WTC11 (cell line): ENCODE data around the gene EAF2. TPM values are rescaled to one million over a fixed set of nuclear protein-coding genes. Genes with fewer than 3 reads are reported as not detected.

ENCODE experiments used
- ATAC-seq: fragments of 200-7000 bp; cut with Tn5 transposase; 2 replicates; pipeline ENCODE4 v1.10.0; 2021; ENCODE audit warnings: mild to moderate bottlenecking, moderate library complexity
- CTCF ChIA-PET: fragments of 300-600 bp; sonication (Branson Sonifier 250); formaldehyde crosslinking; loops from one replicate; lab custom pipeline; 2021; ENCODE audit warnings: antibody characterized with exemption; lab: Charles Lee
- POLR2A ChIA-PET: fragments of 350-600 bp; sonication (Branson Sonifier 250); formaldehyde crosslinking; loops from one replicate; lab custom pipeline; 2021; ENCODE audit warnings: antibody characterized with exemption; lab: Charles Lee
- DNase-seq: peaks from one replicate; pipeline ENCODE4 v3.0.0; 2021; ENCODE audit warnings: low spot score
- H3K27ac Mint-ChIP-seq: 2 replicates; pipeline ENCODE4 v1.8.0; 2021; ENCODE audit warnings: mixed read lengths
- H3K27me3 Mint-ChIP-seq: 2 replicates; pipeline ENCODE4 v1.8.0; 2021; ENCODE audit warnings: low read depth, mild to moderate bottlenecking, moderate library complexity, mixed read lengths
- H3K36me3 Mint-ChIP-seq: 2 replicates; pipeline ENCODE4 v1.8.0; 2021; ENCODE audit warnings: mixed read lengths
- H3K4me1 Mint-ChIP-seq: 2 replicates; pipeline ENCODE4 v1.8.0; 2022; ENCODE audit warnings: mixed read lengths
- H3K4me3 Mint-ChIP-seq: 2 replicates; pipeline ENCODE4 v1.8.0; 2021; ENCODE audit warnings: mild to moderate bottlenecking, moderate library complexity, mixed read lengths
- H3K9me3 Mint-ChIP-seq: 2 replicates; pipeline ENCODE4 v1.8.0; 2021; ENCODE audit warnings: mixed read lengths
- AFF4 ChIP-seq: sonication (generic); formaldehyde crosslinking; IDR thresholded peaks from 2 replicates; pipeline ENCODE4 v1.8.1; 2023; ENCODE audit warnings: mild to moderate bottlenecking, missing genetic modification reagents, borderline replicate concordance
- ARID4B ChIP-seq: sonication (generic); formaldehyde crosslinking; IDR thresholded peaks from 2 replicates; pipeline ENCODE4 v1.8.0; 2023; ENCODE audit warnings: missing genetic modification reagents, mild to moderate bottlenecking, borderline replicate concordance
- ELF4 ChIP-seq: sonication (generic); formaldehyde crosslinking; IDR thresholded peaks from 2 replicates; pipeline ENCODE4 v1.8.1; 2022; ENCODE audit warnings: low read depth, mild to moderate bottlenecking, moderate library complexity, missing genetic modification reagents
- ERG ChIP-seq: fragments of 250-450 bp; sonication (Bioruptor Pico); IDR thresholded peaks from 2 replicates; pipeline ENCODE4 v1.8.0; 2021; ENCODE audit warnings: mild to moderate bottlenecking
- FOXJ3 ChIP-seq: sonication (generic); formaldehyde crosslinking; IDR thresholded peaks from 2 replicates; pipeline ENCODE4 v1.9.0; 2021; ENCODE audit warnings: missing genetic modification reagents, mild to moderate bottlenecking, borderline replicate concordance
- FOXK1 ChIP-seq: sonication (generic); formaldehyde crosslinking; IDR thresholded peaks from 2 replicates; pipeline ENCODE4 v1.8.0; 2022; ENCODE audit warnings: mild to moderate bottlenecking, moderate library complexity, missing genetic modification reagents
- GABPB1 ChIP-seq: sonication (generic); formaldehyde crosslinking; IDR thresholded peaks from 2 replicates; pipeline ENCODE4 v1.8.1; 2023; ENCODE audit warnings: mild to moderate bottlenecking, missing genetic modification reagents
- GRHL2 ChIP-seq: fragments of 250-450 bp; sonication (Bioruptor Pico); IDR thresholded peaks from 2 replicates; pipeline ENCODE4 v1.8.0; 2022; ENCODE audit warnings: mild to moderate bottlenecking, moderate library complexity; ENCODE audit not compliant: insufficient replicate concordance, severe bottlenecking
- HMGA2 ChIP-seq: fragments of 250-450 bp; sonication (Bioruptor Pico); IDR thresholded peaks from 2 replicates; pipeline ENCODE4 v1.4.0; 2021; ENCODE audit warnings: mild to moderate bottlenecking, moderate library complexity
- MYBL2 ChIP-seq: sonication (generic); formaldehyde crosslinking; IDR thresholded peaks from 2 replicates; pipeline ENCODE4 v1.8.1; 2023; ENCODE audit warnings: mild to moderate bottlenecking, moderate library complexity, missing genetic modification reagents
- NFATC4 ChIP-seq: fragments of 250-450 bp; sonication (Bioruptor Pico); IDR thresholded peaks from 2 replicates; pipeline ENCODE4 v1.9.0; 2021; ENCODE audit warnings: mild to moderate bottlenecking
- NR2C2 ChIP-seq: sonication (generic); formaldehyde crosslinking; IDR thresholded peaks from 2 replicates; pipeline ENCODE4 v1.8.0; 2022; ENCODE audit warnings: mild to moderate bottlenecking, missing genetic modification reagents
- PRRX2 ChIP-seq: fragments of 250-450 bp; sonication (Bioruptor Pico); IDR thresholded peaks from 2 replicates; pipeline ENCODE4 v1.8.0; 2021; ENCODE audit warnings: mild to moderate bottlenecking
- SMAD4 ChIP-seq: sonication (generic); formaldehyde crosslinking; IDR thresholded peaks from 2 replicates; pipeline ENCODE4 v1.8.0; 2022; ENCODE audit warnings: mild to moderate bottlenecking, missing genetic modification reagents
- STAT6 ChIP-seq: sonication (generic); formaldehyde crosslinking; conservative IDR thresholded peaks from 2 replicates; pipeline ENCODE4 v1.8.1; 2023; ENCODE audit warnings: mild to moderate bottlenecking, low read depth, missing genetic modification reagents, moderate library complexity
- TP53 ChIP-seq: sonication (generic); formaldehyde crosslinking; IDR thresholded peaks from 2 replicates; pipeline ENCODE4 v1.8.1; 2023; ENCODE audit warnings: mild to moderate bottlenecking, missing genetic modification reagents
- ZNF232 ChIP-seq: sonication (generic); formaldehyde crosslinking; IDR thresholded peaks from 2 replicates; pipeline ENCODE4 v1.8.0; 2022; ENCODE audit warnings: mild to moderate bottlenecking, missing genetic modification reagents
- ZNF423 ChIP-seq: fragments of 250-450 bp; sonication (Bioruptor Pico); IDR thresholded peaks from 2 replicates; pipeline ENCODE4 v2.1.2; 2022; ENCODE audit warnings: mild to moderate bottlenecking, moderate library complexity
- total RNA-seq: library from RNA; stranded (reverse); gene quantifications from 3 replicates; pipeline ENCODE4 v1.2.3, GENCODE V29; 2021

Gene EAF2
- total RNA-seq, 1 experiment from 2014 or later, result 5.3 TPM

DNA sequence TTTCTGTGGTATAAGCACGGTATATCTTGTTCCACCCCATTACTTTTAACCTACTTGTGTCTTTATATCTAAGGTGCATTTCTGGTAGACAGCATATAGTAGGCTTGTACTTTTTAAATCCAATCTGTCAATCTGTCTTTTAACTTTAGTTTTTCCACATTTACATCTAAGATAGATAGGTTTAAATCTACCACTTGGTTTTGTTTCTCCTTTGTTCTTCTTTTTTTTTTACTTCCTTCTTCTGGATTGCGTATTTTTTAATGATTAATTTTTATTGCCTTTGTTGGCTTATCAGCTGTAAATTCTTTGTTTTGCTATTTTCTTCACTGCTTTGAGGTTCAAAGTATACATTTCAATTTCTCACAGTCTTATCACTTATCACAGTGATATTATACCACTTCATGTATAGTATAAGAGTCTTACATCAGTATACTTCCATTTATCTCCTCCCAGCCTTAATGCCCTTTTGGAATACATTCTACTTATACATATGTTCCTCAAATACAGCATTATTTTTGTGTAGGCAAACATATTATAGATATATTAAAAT is 31.2 kb upstream of the EAF2 start (continued):
- no peak for TF ChIP-seq ARID4B (CRISPR knock-in tag)
- TF ChIP-seq GABPB1 (CRISPR knock-in tag), result no peak
- TF ChIP-seq FOXJ3, result no peak
- TF ChIP-seq ELF4, result no peak
- no peak for TF ChIP-seq GRHL2
- TF ChIP-seq MYBL2 (CRISPR knock-in tag), result no peak
- TF ChIP-seq, all 79 proteins: peak for 0

DNA sequence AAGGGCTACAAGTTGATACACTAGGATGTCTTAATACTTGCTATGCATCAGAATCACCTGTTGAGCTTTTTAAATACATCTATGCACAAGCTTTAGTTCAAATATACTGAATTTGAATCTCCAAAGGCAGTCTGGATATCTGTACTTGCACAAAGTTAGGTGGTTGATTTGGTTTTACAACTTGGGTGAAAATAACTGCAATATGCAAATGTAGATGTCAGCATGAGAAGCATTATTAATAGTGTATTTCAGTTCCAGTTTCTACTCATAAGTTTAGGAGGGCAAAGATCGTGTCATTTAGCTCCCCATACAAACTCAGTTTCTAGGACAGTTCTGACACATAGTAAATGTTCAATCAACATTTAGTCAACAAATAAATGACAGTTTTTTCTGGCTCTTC is 25.8 kb upstream of the EAF2 start:
- H3K27ac Mint-ChIP-seq, result no peak overlapping the region
- H3K9me3 Mint-ChIP-seq, result no peaks in the 10 kb centered on the region
- ChIA-PET CTCF (no interaction called here), POLR2A (interaction anchor here (0.6 kb wide), 1 partner anchor 312 kb away, joined by 3 read pairs; no protein-coding TSS in a partner anchor)
- H3K27me3 Mint-ChIP-seq, result no peaks in the 10 kb centered on the region
- no peak overlapping the region for H3K4me3 Mint-ChIP-seq
- DNase-seq (no peak), ATAC-seq (no peak)
- no peaks in the 10 kb centered on the region for H3K4me1 Mint-ChIP-seq
- peaks cover 20% of the 10 kb centered on the region for H3K36me3 Mint-ChIP-seq
- TF ChIP-seq AFF4 (CRISPR knock-in tag) (no peak), NR2C2 (CRISPR knock-in tag) (no peak), ZNF423 (CRISPR knock-in tag) (no peak), STAT6 (no peak), NFATC4 (CRISPR knock-in tag) (no peak), FOXK1 (CRISPR knock-in tag) (no peak)

- no peak for TF ChIP-seq HMGA2
- TF ChIP-seq PRRX2 (CRISPR knock-in tag), result no peak
- no peak for TF ChIP-seq TP53 (CRISPR knock-in tag)
- TF ChIP-seq ERG (CRISPR knock-in tag), result no peak
- TF ChIP-seq ZNF232, result no peak
- no peak for TF ChIP-seq SMAD4 (CRISPR knock-in tag)
- TF ChIP-seq, all 79 proteins: peak for 0
- Mint-ChIP-seq H3K27ac (no peak overlapping the region), H3K27me3 (no peaks in the 10 kb centered on the region), H3K36me3 (peaks cover 25% of the 10 kb centered on the region), H3K9me3 (peaks cover 8% of the 10 kb centered on the region), H3K4me1 (no peaks in the 10 kb centered on the region), H3K4me3 (no peak overlapping the region)
- ChIA-PET POLR2A (no interaction called here), CTCF (no interaction called here)
- DNase-seq (no peak), ATAC-seq (no peak)
Observed at GRCh38 chr3:121817753-121818152, 17.3 kb upstream of the EAF2 start.
